HS-27A (cell line): ENCODE results near the gene RPL12.

ENCODE experiments used
- DNase-seq: peaks from one replicate; pipeline ENCODE4 v3.0.0-alpha.2; 2012; ENCODE audit warnings: low read depth, missing footprints

Gene RPL12

DNA sequence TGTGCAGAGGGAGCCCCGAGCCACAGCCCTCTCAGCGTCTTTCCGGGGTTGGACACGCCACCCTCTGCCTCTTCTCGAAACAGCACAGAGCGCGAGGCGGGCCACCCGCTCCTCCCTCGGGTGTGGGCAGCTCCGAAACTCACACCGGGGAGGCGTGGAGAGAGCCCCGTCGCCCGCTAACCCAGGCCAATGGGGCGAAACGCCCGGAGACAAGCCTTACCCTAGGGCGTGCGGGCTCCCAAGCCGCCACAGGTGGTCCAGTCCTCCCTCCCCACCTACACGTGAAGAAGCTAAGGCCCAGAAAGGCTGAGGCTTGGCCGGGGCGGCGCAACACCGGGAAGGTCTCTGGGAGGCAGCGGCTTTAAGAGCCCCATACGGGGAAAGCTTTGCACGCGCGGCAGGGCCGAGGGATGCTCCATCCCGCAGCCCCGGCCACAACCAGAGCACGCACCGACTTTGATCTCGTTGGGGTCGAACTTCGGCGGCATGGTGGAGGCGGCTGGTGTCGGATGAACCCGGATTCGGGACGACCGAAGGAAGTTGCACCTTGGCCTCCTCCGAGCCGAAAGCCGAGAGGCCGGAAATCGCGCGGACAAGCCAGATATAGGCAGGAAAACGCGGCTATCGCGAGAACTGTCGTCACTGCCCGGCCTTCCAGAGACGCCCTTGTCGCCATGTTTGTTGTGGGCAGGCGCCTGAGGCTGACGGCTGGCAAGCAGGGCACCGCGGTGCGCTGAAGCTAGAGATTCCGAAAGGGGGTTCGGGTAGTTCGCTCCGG, at the start of gene RPL12, which contains the start of gene LRSAM1:
Gene RPL12, minus strand, starts transcription at position 577 of the 778 bp plus-strand sequence. Its CDS starts 89 bp downstream, at position 488.
Gene LRSAM1, plus strand, starts transcription at position 681 of the 778 bp plus-strand sequence. CDS start 3,018 bp downstream, outside the sequence.
- DNase-seq, result peak; percentile 77

DNA sequence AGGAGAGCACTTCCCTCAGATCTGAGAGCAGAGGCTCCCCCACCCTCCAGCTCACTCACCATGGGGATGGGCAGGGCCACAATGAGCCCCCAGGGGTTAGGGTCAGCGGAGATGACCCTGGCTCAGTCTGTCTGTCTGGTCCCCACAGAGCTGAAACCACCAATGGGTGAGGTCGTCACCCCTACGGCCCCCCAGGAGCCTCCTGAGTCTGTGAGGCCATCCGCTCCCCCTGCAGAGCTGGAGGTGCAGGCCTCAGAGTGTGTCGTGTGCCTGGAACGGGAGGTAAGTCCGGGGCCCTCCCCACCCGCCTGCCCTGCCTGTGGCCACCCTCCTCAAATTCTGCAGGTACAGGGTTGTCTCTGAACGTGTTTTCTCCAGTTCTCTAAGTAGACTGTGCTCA, 49.7 kb upstream of the RPL12 start:
- no peak for DNase-seq

DNA sequence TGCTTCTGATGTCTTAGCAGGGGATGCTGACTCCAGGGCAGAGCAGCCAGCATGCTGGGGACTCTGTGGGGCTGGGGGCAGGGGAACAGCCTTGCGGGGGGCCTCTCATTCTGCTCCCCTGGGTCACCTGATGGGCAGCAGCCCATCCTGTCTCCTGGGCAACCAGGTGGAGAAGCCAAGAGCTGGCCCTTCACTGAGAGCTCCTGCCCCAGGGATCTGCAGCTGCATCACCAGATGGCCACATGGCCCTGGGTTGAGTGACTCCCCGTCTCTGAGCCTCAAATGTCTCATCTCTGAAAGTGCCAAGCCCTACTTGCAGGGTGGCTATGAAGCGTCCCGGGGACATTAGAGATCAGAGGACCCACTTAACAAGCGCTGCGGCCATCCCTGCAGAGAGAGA, 49.2 kb upstream of the RPL12 start:
- no peak for DNase-seq

DNA sequence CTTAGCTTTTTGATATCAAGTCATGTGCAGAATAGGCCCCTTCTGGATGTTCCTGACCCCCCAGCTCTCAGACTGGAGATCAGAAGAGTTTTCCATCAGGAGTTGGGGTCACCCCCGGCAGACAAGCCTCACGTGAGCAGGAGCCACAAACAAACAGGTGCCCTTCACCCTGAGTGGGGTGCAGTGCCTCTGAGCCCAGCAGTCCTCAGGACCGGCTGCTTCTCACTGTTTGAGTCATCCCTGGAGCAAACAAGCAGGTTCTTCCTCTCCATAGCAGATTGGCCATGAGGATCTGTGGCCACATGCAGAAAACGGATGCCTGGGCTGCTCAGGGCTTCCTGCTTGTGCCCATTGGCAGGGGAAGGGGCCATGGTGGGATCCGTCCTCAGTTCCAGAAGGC, 47.1 kb upstream of the RPL12 start:
- DNase-seq, result no peak

DNA sequence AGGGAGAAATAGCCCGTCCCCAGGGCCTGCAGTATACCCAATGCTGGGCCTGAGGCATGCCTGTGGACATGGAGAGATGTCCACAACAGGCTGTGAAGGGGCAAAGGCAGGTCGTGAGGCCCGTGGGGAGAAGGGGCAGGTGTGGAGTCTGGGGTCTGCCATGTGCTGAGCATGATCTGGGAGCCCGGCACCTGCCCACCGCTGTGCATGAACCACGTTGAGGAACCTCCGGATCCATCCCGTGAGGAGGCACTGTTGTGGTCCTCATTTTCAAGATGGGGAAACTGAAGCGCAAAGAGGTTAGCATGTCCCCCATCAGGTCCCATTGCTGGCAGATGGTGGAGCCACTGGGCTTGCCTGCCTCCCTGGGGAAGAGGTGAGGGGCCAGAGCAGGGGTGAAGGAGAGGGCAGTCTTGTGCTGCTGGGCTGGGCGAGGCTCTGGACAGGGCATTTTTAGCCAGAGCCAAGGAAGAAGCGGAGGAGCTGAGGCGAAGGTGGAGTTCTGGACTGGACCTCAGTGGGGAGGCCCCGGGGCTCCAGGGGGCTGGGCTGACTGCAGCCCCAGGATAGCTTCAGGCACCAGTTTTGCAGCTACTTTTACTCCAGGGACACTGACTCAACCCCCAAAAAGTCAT, 46.6 kb upstream of the RPL12 start:
- DNase-seq, result no peak

DNA sequence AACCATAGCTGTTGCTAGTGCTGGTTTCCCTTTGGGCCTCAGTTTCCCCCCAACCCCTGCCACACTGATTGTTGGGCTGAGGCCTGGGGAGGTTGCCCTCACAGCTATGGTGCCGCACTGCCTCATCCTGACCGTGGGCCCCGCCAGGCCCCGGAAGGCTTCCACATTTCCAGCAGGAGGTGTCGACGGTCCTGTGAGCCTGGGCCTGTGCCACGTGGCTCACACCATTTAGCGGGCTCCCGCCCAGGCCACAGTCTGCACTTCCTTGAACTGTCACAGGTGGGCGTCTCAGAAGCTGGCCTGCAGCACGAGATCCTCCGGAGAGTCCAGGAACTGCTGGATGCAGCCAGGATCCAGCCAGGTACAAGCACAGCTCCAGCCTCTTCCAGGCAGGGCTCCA, 45.8 kb upstream of the RPL12 start:
- DNase-seq, result no peak

DNA sequence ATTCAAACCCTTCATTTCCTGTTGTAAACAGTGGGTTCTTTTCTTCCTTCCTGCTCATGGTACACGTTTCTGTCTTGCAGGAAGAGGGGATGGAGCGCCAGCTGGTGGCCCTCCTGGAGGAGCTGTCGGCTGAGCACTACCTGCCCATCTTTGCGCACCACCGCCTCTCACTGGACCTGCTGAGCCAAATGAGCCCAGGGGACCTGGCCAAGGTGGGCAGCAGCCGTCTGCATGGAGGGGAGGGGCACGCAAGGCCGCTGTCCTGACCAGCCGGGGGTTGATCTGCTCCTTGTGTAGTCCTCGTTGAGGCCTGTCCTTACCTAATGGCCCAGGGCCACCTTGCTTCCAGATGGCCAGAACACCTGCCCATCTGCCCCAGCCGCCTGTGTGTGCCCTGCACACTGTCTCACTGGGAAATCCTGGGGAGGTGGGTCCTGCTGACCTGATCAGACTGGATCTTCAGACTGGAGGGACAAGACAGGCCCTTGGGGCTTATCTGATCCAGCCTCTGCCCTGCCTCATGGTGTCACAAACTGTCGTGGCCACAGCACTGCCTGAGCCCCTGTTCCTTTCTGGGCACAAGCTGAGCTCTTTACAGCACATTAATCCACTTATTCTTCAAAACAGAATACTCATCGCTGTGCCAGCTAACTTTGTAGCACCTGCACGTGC, 44.8 kb upstream of the RPL12 start:
- DNase-seq, result no peak

DNA sequence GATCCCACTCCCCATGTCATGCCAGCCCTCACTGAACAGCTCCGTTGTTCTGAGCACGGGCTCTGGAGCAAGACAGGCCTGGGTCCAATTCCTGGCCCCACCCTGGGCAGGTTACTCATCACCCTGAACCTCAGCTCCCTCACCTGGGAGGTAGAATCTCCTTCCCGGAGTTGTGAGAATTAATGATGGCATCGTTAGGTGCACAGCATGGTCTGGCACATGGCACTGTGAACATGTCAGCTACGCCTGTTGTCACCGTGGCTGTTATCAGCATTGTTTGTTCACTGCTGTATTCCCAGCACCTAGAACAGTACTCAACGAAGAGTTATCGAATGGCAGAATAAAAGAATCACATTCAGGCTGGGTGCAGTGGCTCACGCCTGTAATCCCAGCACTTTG, 43.1 kb upstream of the RPL12 start:
- no peak for DNase-seq

DNA sequence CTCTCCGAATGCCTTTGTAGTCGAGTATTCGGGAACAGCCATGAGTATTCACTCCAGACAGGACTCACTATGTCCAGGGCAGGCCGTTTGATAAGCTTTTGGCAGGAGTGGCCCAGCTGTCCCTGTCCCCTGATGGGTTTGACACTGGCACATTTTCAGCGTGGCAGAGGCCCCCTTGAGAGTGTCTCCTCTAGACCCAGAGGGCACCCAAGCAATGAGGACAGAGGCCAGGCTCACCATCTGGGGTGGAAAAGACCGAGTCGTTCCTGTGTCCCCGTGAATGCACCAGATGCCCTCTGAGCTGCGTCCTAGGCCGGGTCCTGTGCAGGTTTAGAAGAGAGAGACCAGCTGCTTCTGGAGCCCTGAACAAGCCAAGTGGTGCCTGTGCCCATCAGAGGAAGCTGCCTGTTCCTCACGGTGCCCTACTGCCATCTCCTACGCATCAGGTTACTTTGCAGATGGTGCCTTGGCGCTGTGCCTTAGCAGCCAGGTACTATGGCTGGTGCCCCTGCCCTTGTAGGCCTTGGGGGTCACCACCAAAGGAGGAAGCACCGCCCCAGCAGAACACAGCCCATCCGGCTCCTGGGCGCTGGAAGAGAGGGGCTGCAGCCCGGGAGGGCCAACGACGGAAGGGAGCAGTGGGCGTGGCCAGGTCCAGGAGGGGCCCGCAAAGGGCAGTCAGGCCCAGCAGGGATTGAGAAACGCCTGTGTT, 42.5 kb upstream of the RPL12 start:
- no peak for DNase-seq

DNA sequence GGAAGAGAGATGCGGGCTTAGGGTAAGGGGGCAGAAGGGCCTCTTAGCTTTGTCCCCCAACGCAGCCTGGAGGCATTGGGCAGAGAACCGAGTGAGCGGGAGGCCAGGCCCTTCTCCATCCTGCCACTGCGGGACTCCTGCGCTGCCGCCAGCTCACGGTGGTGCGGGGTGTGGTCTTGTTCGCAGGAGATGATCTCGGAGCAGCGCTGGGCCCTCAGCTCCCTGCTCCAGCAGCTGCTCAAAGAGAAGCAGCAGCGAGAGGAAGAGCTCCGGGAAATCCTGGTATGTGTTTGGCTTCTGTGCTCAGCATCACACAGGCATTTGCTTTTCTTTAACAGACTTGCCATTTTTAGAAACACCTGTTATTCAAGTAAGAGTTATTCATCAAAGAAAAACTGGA, 41.4 kb upstream of the RPL12 start:
- no peak for DNase-seq

DNA sequence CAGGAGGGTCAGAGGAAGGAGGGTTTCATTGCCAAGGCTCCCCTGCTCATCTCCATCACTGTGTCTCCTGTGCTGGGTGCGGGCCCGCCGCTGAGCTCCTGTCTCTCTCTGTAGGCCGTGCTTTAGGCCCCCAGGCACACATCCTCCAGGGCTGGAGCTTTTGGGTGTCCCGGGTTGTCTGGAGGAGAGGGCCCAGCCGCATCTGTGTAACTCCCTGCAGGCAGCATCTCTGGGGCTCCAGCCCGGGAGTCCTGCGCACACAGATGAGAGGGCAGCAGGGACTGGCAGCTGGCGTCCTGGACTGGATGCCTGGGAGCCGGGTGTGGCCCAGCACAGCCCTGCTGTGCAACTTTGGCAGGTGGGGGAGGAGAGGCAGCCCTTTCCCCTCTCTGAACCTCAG, 40.3 kb upstream of the RPL12 start:
- no peak for DNase-seq

DNA sequence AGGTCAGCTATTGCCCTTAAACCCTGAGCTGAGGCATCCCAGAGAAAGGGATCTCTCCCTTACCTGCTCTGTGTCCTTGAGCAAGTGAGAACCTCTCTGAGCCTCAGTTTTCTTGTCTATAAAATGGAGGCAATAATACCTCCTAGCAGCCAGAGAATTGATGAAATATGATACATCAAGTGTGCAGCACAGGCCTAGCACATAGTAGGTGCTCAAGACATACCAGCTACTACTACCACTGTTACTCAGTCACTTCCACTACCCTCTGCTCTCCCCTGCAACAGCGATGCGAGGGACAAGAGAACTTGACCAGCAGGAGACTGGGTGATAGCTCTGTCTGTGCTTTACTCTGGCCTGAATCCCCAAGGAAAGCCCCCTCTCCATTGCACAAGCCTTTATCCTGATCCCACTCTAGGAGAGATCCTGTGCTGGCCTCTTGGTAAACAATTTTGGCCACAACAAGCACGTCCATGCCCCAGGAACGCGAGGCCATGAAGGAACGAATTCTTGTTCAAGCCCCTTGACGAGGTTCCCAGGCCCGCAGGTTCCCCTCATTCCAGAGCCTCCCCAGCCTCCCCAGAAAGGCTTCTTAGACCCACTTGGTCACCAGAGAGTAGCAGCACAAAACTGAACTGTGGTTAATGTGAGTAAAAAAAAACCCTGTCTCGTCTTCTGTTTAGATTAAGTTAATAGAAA, 39.5 kb upstream of the RPL12 start:
- no peak for DNase-seq

DNA sequence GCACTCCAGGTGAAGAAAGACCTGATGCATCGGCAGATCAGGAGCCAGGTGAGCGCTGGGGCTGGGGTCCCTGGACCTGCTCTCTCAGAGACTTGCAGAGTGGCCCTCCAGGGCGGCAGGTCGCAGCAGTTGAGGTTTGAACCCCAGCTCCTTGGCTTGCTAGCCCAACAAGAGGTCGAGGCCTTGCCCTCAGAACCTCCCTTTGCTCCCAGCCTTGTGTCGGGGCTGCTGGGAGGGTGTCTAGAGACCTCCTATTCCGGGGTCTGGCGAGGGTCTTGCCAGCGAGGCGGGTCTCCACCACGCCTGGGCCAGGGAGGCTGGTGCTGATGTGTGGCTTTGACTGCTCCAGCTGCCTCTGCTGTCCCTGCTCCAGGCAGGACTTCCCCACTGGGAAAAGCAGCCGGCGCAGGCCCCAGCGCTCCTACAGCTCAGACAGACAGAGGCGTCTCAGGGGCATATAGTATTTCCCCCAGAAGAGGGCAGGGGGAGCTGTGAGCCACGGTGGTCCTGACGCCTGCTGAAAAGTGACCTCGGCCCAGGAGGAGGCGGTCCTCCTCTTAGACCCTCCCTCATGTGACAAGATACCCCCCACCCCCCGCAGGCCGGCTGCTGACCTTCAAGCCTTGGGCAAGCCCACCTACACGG, 38.4 kb upstream of the RPL12 start:
- DNase-seq, result no peak

DNA sequence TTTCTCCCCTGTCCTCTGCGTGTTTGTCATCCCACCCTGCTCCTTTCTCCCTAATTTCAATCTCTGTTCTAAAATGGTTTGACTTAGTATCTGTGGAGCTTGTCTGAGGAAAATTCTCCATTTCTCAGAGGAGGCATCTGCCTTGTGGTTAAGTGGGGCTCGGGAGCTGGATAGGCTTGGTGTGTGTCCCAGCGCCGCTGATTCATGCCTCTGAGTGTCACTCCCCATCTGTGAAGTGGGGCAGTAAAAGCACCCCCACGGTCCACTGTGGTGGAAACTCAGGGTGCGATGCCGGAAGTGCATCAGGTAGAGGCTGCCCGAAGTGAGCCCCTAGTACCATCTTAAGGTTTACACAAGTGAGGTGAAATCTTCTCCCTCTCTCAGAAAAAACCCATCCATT, 37.7 kb upstream of the RPL12 start:
- DNase-seq, result no peak

DNA sequence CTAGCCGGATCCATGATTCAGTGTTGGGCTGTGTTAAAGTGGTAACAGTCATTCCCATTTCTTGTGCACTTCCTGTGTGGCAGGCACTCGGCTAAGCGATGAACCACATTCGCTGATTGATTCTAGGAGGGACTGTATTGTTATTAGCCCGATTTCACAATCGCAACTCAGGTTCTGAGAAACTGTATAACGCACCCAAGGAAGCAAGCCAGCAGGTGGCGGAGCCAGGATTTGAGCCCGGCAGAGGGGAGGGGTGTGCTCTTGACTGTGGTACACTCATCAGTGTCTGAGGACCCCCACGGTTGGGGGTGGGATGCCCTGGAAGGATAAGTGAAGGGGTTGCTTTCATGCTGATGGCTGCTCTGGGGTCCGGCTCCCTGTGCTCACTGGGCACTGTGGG, 34.8 kb upstream of the RPL12 start:
- DNase-seq, result no peak

DNA sequence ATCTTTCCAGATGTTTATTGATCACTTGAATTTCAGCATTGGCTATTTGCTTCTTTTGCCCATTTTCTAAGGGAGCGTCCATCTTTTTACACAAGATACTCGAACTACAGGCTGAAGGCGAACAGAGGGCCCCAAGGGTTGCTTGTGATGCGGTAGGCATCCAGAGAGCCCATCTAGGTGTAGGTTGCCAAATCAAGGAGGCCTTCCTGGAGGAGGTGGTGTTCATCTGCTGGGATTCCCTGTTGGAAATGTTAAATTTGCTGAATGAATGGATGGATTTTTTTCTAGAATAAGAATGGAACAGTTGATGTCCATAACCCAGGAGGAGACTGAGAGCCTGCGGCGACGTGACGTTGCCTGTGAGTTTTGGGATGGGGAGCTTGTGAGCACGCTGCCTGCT, 31.5 kb upstream of the RPL12 start:
- DNase-seq, result no peak

DNA sequence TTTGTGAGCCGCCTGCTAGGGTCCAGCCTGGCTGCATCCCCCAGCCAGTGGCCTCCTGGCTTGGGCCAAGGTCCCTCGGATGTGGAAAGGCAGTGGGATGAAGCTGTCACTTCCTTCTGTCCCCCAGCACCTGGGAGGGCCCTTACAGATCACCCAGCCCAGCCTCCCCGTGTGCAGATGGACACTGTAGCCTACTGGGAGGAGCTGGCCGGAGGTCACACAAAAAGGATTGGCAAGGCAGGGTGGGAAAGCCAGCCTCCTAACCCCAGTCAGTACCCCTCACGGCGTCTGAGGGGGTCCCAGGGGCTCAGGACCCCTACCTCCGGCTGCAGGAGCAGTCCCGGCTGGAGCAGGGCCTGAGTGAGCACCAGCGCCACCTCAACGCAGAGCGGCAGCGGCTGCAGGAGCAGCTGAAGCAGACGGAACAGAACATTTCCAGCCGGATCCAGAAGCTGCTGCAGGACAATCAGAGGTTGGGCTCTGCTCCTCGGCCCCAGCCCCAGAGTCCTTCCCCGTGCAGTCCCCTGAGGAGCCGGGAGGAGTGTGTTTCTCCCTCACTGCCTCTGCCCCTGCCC, 28.4 kb upstream of the RPL12 start:
- no peak for DNase-seq

DNA sequence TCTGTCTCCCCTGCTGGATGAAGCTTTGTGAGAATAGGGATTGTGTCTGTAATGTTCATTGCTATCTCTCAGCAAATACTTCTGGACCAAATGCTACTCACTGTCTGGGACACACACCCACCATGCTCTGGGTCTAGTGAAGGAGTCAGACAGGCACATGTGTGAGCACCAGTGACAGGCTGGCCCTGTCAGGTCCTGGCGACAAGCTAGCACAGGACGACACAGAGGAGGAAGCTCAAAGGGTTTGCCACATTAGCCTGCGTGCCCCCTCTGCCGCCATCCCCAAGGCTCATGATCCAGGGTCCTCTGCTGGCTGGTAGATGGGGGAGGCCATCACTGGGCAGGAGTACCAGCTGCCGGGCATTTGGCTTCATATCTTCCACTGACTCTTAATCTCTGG, 23.4 kb upstream of the RPL12 start:
- no peak for DNase-seq

DNA sequence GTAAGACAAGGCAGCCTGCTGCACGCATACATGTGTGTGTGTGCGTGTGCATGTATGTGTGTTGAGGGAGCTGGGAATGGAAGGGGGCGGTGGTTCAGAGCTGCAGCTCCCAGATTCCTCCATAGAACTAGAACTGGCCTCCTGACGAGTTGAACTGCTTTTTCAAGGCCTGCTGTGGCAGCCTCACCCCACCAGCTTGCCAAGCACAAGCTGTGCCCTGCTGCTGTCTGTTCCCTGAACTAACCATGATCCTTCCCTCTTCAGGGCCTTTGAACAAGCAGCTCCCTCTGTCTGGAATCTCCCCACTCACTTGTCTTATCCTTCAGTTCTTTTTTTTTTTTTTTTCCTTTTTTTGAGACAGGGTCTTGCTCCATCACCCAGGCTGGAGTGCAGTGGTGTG, 22.7 kb upstream of the RPL12 start:
- DNase-seq, result no peak

DNA sequence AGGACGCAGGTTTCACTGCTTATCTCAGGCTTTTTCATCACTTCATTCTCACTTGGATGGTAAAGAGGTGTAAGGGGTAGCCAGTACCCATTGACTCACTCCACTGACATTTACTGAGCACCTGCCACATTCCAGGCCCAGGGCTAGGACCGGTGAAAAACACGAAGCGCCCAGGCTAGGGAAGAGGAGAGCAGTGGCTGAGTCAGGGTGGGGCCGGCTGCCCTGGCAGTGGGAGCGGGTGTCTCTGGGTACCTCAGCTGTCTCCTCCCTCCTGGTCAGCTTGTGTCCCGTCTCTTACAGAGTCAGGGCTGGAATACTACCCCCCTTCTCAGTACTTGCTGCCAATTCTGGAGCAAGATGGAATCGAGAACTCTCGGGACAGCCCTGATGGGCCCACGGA, 22.3 kb upstream of the RPL12 start:
- no peak for DNase-seq

DNA sequence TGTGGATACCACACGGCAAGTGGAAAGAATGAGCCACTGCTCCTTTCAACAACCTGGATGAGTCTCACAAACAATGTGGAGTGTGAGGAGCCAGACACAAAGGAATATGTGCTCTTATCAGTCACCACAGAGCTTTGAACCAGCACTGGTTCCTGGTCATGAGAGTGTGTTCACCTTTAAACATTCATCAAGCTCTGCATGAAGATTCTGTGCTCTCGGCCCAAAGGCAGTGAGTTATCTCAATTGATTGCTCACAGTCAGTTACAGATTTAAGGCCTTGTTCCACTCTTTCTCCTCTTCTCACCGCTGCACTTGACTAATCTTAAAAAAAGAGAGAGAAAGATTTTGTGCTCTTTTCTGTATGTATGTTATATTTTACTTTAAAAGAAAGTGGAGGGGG, 19.5 kb upstream of the RPL12 start:
- DNase-seq, result no peak
